HG02678 (cell line): Measurements from ENCODE around the gene REPS2.

Experiments
- ATAC-seq: cut with Tn5 transposase; IDR thresholded peaks from one replicate; pipeline ENCODE4 v1.9.1; 2021; ENCODE audit warnings: mild to moderate bottlenecking, moderate library complexity; ENCODE audit not compliant: unreplicated experiment

Gene REPS2

DNA sequence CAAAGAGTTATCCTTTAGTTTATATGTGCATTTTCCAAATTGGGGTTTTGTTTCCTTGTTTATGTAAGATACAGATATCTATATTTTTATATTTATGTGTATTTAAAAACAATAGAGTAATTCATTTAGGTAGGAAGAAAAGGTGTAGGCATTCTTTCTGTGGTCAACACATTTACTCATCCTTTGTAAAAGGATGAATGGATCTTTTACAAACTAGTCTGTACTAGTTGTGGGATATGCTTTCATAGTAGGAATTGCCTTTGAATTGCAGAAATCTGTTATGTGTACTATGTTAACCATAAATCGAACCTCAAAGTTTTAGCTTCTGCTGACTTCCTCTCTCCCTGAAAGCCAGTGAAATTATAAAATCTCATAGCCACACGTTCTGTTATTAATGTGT, 128.5 kb downstream of the REPS2 start:
- ATAC-seq = no peak

DNA sequence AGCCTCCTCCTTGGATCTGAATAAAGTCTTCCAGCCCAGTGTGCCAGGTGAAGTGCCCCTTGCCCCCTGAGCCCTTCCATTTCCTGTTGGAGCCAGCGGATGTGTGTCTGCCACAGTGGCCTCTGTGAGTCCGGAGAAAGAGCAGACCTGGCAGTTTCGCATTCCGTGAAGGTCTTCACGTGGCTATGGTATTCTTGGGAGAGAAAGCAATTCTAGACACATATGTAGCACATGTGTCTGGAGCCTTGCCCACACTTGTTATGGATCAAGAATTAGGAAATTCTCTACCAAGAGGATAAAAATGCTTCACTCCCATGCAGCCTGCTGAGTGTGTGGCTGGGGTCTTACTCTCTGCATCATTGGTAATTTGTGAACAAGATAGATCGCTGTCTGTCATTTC, 130.9 kb downstream of the REPS2 start:
- no peak for ATAC-seq

DNA sequence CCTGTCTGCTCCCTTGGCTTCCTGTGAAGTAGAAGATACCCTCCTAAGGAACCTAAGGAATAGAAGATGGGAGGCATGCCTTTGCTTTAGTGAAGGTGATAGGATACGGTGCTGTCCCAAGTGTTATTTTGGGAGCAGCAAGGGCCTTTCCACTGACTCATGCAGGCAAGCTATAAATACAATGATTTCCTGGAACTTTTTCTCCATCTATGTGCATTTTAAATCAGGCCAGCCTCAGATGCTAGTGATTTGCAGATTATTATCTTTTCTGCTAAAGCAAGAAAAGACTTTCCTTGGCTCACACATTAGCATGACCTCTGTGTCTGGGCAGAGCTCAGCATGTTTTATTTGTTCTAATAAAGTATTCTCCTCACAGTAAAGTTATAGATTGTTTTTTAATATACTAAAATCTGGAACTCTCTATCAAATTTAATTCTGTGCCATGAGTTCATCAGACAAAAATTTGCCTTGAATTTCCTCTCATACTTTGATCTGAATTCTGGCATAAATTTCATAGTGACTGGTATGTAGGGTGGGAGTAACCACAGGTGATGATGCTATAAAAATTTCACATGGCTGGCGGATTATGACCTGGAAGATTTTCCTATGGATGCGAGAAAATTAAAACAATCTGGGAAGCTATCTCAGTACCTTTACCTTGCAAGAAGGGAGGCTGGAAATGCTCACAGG, 131.7 kb downstream of the REPS2 start:
- no peak for ATAC-seq

DNA sequence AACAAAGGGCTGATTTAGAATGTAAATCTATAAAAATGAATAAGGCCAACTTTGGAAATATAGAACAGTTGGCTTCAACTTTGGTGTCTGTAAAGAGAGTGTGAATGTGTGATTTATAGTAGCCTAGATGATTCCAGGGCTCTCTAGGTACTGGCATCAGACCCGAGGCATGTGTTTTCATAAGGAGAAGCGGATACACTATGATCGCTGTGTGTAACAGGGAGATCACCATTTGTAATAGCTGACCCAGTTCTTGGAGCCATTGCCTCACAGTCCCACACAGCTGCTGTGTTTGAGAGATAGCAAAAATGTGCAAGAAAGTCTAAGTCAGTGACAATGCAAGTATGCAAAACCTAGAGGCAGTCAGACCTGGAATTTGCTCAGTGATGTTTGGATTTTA, 135.1 kb downstream of the REPS2 start:
- no peak for ATAC-seq

DNA sequence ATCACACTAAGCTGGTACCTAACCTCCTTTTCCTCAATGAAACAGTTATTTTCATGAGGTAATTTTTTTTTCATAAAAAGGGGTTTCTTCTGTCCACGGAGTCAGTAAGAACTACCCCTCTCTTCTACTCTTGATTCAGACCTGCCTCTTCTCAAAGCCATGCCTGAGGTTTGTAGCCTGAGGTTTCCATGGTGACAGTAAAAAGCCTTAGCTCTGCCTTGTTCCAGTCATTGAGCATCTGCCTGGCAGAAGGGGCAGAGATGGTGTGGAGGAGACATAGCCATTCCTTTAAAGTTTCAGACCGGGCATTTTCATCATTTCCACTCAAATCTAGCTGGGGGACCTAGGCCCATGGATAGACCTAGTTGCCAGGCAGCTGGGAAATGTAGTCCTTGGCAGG, 135.5 kb downstream of the REPS2 start:
- ATAC-seq = no peak

DNA sequence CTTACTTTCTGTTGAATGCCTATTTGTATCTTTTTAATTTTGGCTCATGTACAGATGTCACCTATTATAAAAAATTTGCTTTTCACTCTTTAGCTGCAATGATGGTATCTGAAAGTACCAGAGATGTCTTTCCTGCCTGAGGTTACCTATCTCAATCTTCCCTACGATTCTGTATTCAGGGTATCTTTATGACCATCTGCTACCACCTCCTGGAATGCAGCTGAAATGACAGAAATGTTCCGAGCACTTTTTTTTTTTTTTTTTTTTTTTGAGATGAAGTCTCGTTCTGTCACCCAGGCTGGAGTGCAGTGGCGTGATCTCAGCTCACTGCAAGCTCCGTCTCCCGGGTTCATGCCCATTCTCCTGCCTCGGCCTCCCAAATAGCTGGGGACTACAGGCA, 136.4 kb downstream of the REPS2 start:
- ATAC-seq = no peak

DNA sequence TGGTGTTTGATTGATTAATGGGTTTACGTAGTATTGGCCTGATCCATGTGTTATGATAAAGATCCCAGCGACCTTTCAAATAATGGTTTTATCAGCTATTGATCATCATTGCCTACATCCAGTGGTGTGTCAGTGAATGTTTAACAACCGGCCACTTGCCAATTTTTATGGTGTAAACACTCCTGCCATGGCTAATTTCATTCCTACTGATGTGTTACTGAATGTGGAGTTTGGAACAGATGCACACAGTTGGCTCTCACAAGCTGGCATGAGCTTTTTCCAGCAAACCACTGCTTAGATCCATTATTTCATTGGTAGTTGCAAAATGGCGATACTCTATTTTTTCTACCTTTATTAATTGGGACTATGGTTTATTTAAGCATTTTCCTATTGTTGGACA, 139.9 kb downstream of the REPS2 start:
- no peak for ATAC-seq

DNA sequence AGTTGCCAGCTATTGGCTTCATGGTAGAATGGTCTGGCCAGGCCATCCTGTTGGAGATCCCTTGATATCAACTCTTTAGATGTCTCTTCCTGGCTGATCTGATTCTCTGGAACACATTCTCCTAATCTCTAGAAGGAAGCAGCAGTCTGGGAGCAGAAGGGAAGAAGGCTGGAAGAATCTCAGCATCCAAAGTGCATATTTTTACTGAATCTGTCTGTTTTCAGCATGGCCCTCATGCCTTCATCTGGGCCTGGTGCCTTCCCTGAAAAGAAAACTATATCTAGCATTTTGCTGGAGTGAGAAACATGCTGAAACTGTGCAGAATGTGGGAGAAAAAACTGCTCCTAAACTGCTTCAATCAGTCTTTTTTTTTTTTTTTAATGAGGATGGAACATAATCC, 148.7 kb downstream of the REPS2 start:
- ATAC-seq = no peak

DNA sequence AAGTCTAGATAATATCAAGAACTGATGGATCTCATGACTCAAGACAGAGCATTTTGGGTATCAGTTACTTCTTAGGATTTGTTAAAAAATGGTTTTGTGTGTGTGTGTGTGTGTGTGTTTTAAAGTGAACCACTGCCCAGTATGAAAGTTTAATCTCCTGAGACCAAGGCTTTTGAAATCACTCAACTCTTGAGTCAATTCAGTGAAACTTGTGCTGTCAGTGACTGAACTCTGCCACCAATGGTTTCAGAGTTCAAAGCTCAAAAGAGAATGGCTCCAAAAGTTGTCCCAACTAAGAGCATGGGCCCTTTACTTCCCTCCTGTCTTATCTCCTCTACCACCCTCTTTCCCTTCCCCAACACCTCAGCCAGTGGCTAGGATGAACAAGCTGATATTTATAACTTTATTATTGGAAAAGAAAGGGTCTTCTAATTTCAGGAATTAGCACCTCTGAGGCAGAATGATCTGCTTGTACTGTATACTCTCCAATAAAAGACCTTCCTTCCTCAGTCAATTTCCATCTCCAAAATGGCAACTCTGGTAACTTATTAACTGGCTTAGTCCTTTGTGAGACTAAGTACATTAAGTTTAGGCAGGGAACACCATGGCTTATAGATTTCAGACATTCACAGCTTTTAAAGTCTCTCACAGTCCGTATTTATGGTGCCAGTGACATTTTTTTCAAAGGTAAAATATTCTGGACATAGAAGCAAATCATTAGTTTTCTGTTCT, 152.2 kb downstream of the REPS2 start:
- peak; percentile 51 for ATAC-seq

DNA sequence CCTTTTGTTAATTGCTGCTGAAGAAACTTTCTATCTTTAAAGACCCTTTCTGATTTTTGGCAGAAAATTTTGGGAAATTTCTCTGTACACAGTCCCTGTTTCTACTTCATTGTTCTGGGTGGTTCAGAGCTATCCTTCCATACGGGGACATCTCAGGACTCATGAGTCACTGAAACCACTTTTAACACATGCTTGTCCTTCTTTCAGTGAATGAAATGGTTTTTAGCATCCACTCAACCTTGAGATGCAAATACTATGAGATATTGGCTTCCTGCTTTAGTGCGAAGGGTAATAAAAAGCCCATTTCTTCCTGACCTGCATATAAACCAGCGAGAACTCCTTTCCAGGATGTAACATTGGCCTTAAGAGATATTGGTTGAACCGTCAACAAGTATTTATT, 158.0 kb downstream of the REPS2 start:
- ATAC-seq = no peak

DNA sequence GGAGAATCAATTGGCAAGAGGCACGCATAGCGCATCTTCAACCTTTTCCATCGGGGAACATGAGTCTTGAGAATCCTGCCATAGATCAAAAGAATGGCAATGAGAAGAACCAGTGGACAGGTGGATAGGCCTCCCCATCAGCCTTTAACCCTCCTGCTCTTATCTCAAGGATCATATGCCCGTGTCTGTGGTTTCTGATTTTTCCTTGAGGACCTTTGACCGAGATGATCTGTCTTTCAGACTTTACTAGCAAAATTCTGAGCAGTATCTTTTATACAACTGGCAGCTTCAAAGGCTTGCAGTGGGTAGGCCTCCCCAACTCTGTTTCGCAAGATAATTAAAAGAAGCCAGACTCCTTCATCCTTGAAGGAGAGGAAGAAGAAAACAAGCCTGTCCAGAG, 174.4 kb downstream of the REPS2 start:
- no peak for ATAC-seq

DNA sequence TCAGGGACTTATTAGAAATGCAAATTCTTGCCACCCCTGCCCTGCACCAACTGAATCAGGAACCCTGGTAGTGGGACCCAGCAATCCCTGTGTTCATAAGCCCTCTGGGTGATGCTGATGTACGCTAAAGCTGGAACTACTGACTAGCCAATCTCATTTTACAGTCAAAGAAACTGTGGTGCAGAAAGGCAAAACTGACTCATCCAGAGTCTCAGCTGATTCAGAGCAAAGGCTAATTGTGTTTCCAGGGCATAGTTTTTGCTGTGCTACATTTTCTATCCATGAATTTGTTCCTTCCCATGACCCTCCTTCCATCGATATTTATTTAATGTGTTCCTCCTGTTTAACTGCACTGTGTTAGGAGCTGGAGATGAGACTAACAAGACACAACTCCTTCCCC, 207.5 kb downstream of the REPS2 start:
- no peak for ATAC-seq

DNA sequence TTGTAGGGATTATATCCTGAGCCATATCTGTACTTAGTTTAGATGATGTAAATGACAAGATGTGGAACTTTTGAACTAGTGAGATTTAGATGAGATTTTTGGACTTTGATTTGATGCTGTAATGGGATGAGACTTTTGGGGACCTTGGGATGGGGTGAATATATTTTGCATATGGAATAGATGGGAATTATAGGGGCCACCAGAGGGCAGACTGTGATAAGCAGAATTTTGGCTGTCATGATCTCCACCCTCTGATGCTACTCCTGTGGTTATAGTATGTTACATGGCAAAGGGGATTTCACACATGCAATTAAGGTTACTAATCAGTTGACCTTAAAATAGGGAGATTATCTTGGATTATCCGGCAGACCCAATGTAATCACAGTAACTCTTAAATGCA, 214.5 kb downstream of the REPS2 start:
- no peak for ATAC-seq

DNA sequence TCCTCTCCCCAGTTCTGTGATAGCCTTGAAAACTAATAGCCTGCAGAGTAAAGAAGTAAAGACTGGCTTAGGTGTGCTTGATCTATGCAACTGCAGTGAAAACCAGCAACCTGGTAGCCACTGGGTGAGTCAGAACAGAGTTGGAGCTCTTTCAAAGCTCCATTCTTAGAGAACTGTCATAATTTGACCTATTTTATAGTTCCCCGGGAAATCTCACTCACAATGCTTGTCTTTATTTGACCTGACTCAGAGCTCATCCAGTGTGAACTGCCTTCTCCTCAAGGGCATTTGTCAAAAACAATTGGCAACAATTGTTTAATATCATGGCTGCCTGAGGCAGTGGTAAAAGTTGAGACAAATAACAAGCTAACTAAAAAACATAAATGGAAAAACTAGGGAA, 215.5 kb downstream of the REPS2 start:
- ATAC-seq = no peak

DNA sequence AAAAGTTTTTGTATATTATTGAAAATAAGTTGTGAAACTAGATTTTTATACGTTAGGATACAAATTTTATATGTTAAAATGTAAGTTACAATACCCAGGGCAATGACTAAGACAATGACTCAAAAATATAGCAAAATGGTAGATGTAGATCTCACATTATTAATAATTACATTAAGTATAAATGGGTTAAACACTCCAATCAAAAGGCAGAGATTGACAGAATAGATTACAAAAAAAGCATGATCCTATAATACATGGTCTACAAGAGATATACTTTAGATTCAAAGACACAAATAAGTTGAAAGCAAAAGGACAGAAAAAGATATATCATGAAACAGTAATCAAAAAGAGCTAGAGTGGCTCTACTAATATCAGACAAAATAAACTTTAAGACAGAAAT, 217.6 kb downstream of the REPS2 start:
- no peak for ATAC-seq

DNA sequence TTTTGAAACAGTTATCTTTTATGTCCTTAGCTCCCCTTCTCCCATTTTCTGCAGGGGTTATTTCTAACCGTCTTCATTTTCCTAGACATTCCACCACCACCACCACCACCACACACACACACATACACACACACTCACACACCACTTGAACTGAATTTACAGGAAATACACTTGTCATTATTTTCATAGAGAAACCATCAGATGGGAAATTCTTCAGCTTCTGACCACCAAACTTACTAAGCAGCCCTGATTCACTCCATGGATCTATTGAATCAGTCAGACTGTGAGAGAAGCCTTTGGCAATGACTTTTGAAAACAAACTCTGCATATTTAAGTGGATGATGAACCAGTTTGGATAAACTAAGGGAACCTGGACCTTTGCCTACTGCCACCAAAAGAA, 218.5 kb downstream of the REPS2 start:
- no peak for ATAC-seq

DNA sequence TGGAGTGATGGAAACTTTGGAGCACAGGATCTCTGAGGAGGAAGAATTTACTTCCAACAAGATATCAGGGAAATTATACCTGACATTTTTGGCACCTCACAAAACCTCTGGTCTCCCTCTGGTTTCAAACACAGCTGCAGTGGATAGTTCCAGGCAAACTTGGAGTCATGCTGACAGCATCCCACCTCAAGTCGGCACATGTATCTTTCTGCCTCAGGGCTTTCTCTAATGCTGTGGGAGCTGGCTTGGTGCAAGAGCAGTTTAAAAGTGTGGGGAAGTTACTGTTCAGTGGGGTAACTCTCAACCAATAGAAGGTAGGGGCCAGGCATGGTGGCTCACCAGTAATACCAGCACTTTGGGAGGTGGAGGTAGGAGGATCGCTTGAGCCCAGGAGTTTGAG, 221.5 kb downstream of the REPS2 start:
- no peak for ATAC-seq

DNA sequence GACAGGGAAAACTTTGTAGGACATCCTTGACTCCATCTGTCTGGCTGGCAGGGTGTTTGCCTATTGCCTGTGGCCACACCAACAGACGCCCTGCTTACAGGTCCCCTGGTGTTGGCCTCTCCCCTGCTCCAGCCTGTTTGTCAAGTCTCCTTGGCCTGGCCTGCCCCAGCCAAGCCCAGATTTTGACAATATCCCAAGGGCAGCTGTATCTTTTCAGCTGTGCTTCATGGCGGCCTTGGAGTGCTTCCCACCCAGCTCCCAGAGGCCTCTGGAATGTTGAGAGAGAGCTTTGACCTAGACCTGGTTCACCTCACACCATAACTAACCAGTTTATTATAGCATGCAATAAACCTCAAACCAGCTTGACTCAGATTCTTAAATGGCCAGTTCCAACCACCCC, 224.5 kb downstream of the REPS2 start:
- no peak for ATAC-seq

DNA sequence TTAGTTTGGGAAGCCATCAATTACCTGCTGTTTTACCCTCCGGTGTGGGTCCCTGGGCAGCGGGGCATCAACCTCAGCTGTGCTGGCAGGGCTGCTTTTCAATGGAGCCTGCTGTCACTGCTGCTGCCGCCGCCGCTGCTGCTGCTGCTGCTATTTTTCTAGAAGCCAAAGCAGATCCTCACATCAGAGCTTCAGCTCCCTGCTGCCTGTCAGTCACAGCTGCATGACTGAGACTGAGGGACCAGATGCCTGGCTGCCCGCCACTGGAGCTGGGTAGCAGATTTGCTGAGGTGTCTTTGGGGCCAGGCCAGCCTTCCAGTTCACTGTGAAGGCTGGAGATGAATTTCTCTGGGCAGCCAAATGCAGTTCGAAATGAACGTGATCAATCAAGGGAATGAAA, 228.2 kb downstream of the REPS2 start:
- no peak for ATAC-seq

DNA sequence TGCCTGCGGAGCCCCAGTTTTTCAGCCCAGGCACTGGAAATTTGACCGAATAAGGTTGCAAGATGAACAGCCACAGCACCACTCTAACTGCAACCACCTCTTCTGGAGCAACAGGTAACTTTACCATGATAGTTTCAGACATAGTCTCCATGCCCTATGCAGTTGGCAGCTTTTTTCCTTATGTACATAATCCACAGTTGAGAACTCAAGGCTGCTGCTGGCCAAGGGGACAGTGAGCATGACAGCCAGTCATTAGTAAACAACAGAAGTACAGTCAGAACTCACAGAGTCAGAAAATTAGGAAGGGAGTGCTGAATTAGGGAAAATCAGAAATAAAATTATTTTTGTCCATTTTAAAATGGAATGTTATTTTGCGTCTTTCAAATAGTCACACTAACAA, 235.9 kb downstream of the REPS2 start:
- ATAC-seq = no peak

DNA sequence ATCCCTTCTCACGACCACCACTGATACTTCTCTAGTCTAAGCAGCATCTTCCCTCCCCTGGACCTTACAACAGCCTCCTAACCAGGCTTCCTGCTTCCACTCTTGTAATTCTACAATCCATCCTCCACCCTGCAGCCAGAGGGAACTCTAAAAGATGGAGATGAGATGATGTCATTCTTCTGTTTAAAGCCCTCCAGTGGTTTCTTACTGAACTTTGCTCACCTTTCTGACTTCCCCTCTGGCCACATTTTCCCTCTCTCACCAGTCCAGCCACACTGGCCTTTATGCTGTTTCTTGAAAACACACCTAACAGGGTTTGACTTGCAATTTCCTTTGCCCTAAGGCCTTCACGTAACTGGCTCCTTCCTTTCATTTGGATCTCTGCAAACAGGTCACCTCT, 237.1 kb downstream of the REPS2 start:
- ATAC-seq = no peak

DNA sequence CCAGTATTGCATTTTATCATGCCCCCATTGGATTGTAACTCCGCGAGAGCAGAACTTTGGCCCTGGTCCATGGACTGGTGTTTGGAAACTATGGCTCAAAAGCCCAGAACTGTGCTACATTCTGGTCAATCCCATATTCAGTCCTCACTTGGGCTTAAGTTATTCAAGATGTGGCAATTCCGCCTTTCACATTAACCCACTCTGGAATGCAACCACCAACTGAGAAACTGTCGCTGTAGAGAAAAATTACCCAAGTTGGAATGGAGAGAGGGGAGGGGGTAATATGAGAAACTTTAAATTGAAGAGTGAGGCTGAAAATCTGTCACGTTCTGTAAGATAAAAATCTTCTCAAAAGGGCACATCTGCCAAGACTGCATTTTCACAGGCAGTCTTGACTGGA, 239.0 kb downstream of the REPS2 start:
- ATAC-seq = no peak
